Astrocyte of the spinal cord (primary cell): ENCODE data around the gene TUBA8.
A peak's percentile ranks its signal among the peaks of the same experiment; 100 is the strongest.
"Not testable (repeated sequence)": the region's sequence is repeated elsewhere in the genome, so short reads cannot be mapped to it uniquely, and the experiment has no call there.

Experiments
- DNase-seq: peaks from one replicate; pipeline ENCODE4 v3.0.0; 2011; ENCODE audit warnings: low read depth, low spot score
- H3K4me3 ChIP-seq: 2 replicates; pipeline ENCODE4 v1.5.1; 2011; ENCODE audit warnings: low read depth, mild to moderate bottlenecking, low read length, moderate library complexity
- in situ Hi-C: cut with HindIII; loops from 2 replicates; pipeline ENCODE4 v1.10.0; 2017; ENCODE audit warnings: low sequenced_read_pairs
- TF ChIP-seq, protein P1 (sequence below): IDR thresholded peaks from 2 replicates; pipeline ENCODE4 v1.5.1; 2012; ENCODE audit warnings: low read depth, mild to moderate bottlenecking, low read length, inconsistent platforms

TUBA8 gene

DNA sequence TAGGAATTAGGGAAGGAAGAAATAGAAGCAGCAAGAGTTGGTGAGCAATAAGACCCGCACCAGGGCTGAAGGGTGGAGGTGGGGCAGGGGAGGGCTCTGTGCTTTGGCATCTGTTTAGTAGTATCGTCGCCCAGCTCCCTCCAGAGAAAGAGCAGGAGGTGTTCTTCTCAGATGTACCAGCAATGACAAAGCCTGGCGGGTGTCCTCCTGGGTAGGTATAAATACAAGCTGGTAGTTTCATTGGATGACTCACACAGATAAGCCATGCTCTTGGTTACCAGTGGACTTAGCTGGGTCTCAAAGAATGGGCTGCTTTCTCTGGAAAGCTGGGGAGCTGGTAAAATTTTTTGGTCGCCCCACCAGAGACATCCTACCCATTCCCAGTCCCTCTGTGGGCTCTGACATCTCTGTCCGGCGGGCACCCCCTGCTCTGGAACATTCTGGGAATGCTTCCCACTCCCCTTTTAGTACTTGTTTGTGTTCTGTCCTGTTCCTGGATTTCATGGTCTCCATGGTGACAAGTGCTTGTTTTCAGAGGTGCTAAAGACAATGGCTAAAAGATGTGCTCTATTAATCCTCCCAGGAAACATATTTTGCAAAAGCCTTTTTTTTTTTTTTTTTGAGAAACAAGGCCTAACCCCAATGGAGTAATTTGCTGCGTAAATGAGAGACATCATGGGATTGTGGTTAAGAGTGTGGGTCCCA is 15.4 kb upstream of the TUBA8 start:
- DNase-seq = peak; percentile 28
- TF ChIP-seq, protein P1, sequence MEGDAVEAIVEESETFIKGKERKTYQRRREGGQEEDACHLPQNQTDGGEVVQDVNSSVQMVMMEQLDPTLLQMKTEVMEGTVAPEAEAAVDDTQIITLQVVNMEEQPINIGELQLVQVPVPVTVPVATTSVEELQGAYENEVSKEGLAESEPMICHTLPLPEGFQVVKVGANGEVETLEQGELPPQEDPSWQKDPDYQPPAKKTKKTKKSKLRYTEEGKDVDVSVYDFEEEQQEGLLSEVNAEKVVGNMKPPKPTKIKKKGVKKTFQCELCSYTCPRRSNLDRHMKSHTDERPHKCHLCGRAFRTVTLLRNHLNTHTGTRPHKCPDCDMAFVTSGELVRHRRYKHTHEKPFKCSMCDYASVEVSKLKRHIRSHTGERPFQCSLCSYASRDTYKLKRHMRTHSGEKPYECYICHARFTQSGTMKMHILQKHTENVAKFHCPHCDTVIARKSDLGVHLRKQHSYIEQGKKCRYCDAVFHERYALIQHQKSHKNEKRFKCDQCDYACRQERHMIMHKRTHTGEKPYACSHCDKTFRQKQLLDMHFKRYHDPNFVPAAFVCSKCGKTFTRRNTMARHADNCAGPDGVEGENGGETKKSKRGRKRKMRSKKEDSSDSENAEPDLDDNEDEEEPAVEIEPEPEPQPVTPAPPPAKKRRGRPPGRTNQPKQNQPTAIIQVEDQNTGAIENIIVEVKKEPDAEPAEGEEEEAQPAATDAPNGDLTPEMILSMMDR = no peak
- H3K4me3 ChIP-seq = no peak overlapping the region
- in situ Hi-C loops = no loop called here

DNA sequence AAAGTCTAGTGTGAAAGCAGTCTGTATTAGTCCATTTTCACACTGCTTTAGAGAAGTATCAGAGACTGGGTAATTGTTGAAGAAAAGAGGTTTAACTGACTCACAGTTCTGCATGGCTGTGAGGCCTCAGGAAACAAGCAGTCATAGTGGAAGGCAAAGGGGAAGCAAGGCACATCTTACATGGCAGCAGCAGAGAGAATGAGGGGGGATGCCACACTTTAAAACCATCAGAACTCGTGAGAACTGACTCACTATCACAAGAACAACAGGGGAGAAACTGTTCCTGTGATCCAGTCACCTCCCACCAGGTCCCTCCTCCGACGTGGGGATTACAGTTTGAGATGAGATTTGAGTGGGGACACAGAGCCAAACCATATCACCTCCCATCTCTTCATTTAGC is 13.8 kb upstream of the TUBA8 start:
- no peak overlapping the region for H3K4me3 ChIP-seq
- in situ Hi-C loops = no loop called here
- TF ChIP-seq, protein P1 = no peak
- DNase-seq = no peak

DNA sequence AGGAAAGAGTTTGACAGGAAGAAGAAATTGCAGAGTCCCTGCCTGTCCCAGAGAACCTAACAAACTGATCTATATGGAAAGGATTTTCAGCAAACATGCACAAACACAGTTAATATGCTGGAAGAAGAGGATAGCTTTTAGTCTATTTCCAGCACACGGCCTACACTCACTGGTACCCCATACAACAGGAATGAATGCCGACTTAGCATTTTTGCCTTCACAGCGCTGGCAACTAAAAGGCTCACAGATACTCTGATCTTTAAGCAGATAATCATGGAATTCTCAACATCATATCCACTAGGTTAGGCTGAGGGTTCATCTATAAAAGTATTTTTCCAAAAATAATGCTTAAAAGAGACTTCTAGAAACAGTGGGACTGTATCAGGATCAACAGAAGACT is 9.8 kb upstream of the TUBA8 start:
- TF ChIP-seq, protein P1 = no peak
- H3K4me3 ChIP-seq = no peak overlapping the region
- in situ Hi-C loops = no loop called here
- DNase-seq = no peak

DNA sequence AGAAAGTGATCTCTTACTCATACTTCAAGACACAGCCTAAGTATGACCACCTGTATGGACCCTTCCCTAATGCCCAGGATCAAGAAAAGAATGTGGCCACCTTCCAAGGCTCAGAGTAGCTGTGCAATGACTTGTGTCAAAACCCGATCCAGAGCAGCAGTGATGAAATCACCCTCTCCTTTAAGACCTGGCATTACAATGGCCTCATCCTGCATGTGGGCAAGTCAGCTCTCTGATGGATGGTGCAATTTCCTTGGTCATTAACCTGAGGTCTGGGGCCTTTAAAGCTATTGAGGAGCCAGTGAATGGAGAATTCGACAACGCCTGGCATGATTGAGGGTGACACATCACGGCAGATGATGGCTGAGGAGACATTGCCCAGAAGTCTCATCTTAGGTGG is 9.1 kb upstream of the TUBA8 start:
- H3K4me3 ChIP-seq = no peak overlapping the region
- DNase-seq = no peak
- TF ChIP-seq, protein P1 = no peak
- in situ Hi-C loops = no loop called here

DNA sequence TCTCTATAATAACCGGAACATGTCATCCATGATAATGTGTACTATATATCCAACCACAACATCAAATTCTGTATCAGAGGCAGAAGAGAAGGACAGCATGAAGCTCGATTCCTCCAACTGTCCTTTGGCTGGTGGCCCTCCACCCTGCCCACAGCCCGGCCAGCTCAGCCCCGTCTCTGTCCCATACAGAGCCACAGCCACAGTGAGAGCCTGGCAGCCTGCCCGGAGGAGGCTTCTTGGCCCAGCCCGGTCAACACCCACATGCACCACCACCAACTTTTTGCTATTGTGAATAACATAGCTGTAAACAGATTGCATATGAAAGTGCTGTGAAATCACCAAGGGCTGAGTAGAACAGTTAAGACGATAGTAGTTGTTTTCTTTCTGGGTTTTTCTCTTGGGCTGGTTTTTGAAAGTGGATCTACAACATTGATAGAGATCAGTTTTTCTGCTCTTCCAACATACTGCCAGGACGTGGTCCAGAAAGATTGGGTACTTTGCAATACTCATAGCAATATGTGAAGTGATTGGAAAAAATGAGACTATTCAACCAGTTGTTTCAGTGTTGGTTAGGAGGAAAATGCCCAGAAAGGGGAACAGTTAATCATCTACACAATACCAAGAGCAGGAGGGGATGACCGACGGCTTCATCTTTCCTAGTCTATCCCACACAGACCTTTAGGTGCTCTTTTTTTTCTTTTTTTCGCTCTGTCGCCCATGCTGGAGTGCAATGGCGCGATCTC is 6.9 kb upstream of the TUBA8 start:
- in situ Hi-C loops = no loop called here
- no peak for DNase-seq
- H3K4me3 ChIP-seq = no peak overlapping the region
- TF ChIP-seq, protein P1 = no peak

DNA sequence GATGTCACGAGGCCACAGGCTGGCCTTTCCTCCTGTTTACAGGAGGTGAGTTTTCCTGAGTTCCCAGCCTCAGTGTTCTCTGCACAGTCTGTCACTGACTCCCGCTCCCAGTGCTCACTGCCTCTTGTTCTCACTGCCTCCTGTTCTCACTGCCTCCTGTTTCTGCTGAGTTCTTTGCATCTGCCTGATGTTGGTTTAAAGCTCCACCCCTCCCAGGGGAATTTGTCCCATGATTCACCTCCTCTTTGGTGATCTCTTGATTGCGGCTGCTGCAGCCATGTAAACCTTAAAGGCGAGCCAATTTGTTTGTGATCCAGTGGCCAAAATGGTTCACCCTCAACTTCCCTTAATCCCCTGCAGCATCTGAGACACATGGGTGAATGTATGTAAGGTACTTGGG is 6.0 kb upstream of the TUBA8 start:
- H3K4me3 ChIP-seq = no peak overlapping the region
- TF ChIP-seq, protein P1 = no peak
- peak; percentile 15 for DNase-seq
- in situ Hi-C loops = no loop called here

DNA sequence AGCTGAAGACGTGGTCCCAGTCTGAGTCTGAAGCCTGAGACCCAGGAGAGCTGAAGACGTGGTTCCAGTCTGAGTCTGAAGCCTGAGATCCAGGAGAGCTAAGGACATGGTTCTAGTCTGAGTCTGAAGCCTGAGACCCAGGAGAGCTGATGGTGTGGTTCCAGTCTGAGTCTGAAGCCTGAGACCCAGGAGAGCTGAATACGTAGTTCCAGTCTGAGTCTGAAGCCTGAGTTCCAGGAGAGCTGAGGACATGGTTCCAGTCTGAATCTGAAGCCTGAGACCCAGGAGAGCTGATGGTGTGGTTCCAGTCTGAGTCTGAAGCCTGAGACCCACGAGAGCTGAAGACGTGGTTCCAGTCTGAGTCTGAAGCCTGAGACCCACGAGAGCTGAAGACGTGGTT is 4.6 kb upstream of the TUBA8 start:
- in situ Hi-C loops, DNase-seq, H3K4me3 ChIP-seq: not testable (repeated sequence)

DNA sequence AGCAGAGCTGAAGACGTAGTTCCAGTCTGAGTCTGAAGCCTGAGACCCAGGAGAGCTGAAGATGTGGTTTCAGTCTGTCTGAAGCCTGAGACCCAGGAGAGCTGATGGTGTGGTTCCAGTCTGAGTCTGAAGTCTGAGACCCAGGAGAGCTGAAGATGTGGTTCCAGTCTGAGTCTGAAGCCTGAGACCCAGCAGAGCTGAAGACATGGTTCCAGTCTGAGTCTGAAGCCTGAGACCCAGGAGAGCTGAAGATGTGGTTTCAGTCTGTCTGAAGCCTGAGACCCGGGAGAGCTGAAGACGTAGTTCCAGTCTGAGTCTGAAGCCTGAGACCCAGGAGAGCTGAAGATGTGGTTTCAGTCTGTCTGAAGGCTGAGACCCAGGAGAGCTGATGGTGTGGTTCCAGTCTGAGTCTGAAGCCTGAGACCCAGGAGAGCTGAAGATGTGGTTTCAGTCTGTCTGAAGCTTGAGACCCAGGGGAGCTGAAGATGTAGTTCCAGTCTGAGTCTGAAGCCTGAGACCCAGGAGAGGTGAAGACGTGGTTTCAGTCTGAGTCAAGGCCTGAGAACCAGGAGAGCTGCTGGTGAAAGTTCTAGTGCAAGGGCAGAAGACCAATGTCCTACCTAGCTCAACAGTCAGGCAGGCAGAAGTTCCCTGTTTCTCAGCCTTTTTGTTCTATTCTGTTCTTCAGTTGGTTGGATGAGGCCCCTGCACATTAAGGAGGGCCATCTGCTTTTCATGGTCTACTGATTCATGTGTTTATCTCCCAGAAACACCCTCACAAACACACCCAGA is 3.9 kb upstream of the TUBA8 start:
- not testable (repeated sequence) for H3K4me3 ChIP-seq, DNase-seq

More for the DNA sequence above, 3.9 kb upstream of the TUBA8 start:
- in situ Hi-C loops = not testable (repeated sequence)
